OCI-LY3 (cell line): ENCODE data around the gene MBD6.

Source experiments
- H2AFZ ChIP-seq: fragments of 200-600, 300-600 bp; shearing (Covaris generic); 2 replicates; pipeline ENCODE4 v1.6.0; 2014; ENCODE audit warnings: antibody characterized with exemption, low read depth, low read length
- H3K27ac ChIP-seq: fragments of 200-600, 300-600 bp; sonication (generic); 2 replicates; pipeline ENCODE4 v1.5.1; 2014; ENCODE audit warnings: mild to moderate bottlenecking, low read length, moderate library complexity, mixed read lengths
- H3K27me3 ChIP-seq: fragments of 200-600, 300-600 bp; sonication (generic); 2 replicates; pipeline ENCODE4 v1.6.1; 2014; ENCODE audit warnings: low read depth, low read length, mixed read lengths
- H3K36me3 ChIP-seq: fragments of 200-600, 300-600 bp; sonication (generic); replicated peaks from 2 replicates; pipeline ENCODE3; 2014; ENCODE audit warnings: low read depth, low read length, mixed read lengths
- H3K4me1 ChIP-seq: fragments of 300-600, 200-600 bp; sonication (generic); 2 replicates; pipeline ENCODE4 v1.6.1; 2014; ENCODE audit warnings: low read length, mixed read lengths
- H3K4me2 ChIP-seq: fragments of 200-600, 300-600 bp; sonication (generic); 2 replicates; pipeline ENCODE4 v1.6.1; 2014; ENCODE audit warnings: low read length, mixed read lengths
- H3K4me3 ChIP-seq: fragments of 300-600, 200-600 bp; sonication (generic); 2 replicates; pipeline ENCODE4 v1.5.1; 2014; ENCODE audit warnings: antibody characterized with exemption, mild to moderate bottlenecking, low read length, moderate library complexity
- H3K79me2 ChIP-seq: fragments of 300-600, 200-600 bp; shearing (Covaris generic); 2 replicates; pipeline ENCODE4 v1.6.1; 2014; ENCODE audit warnings: mild to moderate bottlenecking, low read length, mixed read lengths
- H3K9ac ChIP-seq: fragments of 300-600, 200-600 bp; shearing (Covaris generic); 2 replicates; pipeline ENCODE4 v1.6.0; 2014; ENCODE audit warnings: mild to moderate bottlenecking, low read length, moderate library complexity
- H3K9me3 ChIP-seq: fragments of 200-600, 300-600 bp; shearing (Covaris generic); 2 replicates; pipeline ENCODE4 v1.6.1; 2014; ENCODE audit warnings: low read length, mixed read lengths; ENCODE audit not compliant: insufficient read depth
- H4K20me1 ChIP-seq: fragments of 200-600, 300-600 bp; sonication (generic); 2 replicates; pipeline ENCODE4 v1.6.1; 2016; ENCODE audit warnings: low read length, mixed read lengths; ENCODE audit not compliant: insufficient read depth
- CTCF ChIP-seq: fragments of 200-600, 300-600 bp; sonication (generic); IDR thresholded peaks from 2 replicates; pipeline ENCODE4 v1.5.1; 2014; ENCODE audit warnings: antibody characterized with exemption, low read length, low read depth
- EZH2phosphoT487 ChIP-seq: fragments of 200-600 bp; shearing (Covaris generic); IDR thresholded peaks from 2 replicates; pipeline ENCODE4 v1.6.1; 2018; ENCODE audit warnings: antibody characterized with exemption, mixed run types, low read depth

Gene MBD6

GRCh38 chr12:57575771-57576612 is 53.4 kb downstream of the MBD6 start:
- Histone ChIP-seq H3K27me3 (peaks cover 3% of the 10 kb centered on the region; the same call in 1 of the 2 replicates), H3K4me2 (no peak overlapping the region), H3K9ac (no peak overlapping the region), H2AFZ (no peak overlapping the region), H3K9me3 (no peaks in the 10 kb centered on the region), H3K36me3 (no peaks in the 10 kb centered on the region), H3K4me3 (no peak overlapping the region), H3K4me1 (no peaks in the 10 kb centered on the region), H4K20me1 (no peaks in the 10 kb centered on the region), H3K27ac (no peak overlapping the region), H3K79me2 (no peaks in the 10 kb centered on the region)
- no peak for TF ChIP-seq CTCF
- no peak for TF ChIP-seq EZH2phosphoT487

- Histone ChIP-seq H3K27ac (no peak overlapping the region), H3K9ac (no peak overlapping the region), H3K79me2 (no peaks in the 10 kb centered on the region), H3K4me2 (no peak overlapping the region), H3K4me1 (no peaks in the 10 kb centered on the region), H4K20me1 (no peaks in the 10 kb centered on the region), H2AFZ (no peak overlapping the region; the same call in 1 of the 2 replicates), H3K9me3 (no peaks in the 10 kb centered on the region), H3K27me3 (peaks cover 3% of the 10 kb centered on the region; the same call in 1 of the 2 replicates), H3K36me3 (no peaks in the 10 kb centered on the region), H3K4me3 (no peak overlapping the region)
- TF ChIP-seq CTCF (no peak), EZH2phosphoT487 (no peak)
These were observed 54.1 kb downstream of the MBD6 start for GRCh38 chr12:57576613-57577160.

- Histone ChIP-seq H3K4me3 (no peak overlapping the region), H4K20me1 (no peaks in the 10 kb centered on the region), H3K9ac (no peak overlapping the region), H3K4me2 (no peak overlapping the region), H3K9me3 (no peaks in the 10 kb centered on the region), H3K36me3 (no peaks in the 10 kb centered on the region), H3K27ac (no peak overlapping the region), H3K4me1 (peaks cover 4% of the 10 kb centered on the region; the same call in 1 of the 2 replicates), H2AFZ (no peak overlapping the region), H3K79me2 (no peaks in the 10 kb centered on the region), H3K27me3 (peaks cover 11% of the 10 kb centered on the region)
- TF ChIP-seq CTCF: no peak
- no peak for TF ChIP-seq EZH2phosphoT487
These were observed 55.5 kb downstream of the MBD6 start for GRCh38 chr12:57577981-57578758.

GRCh38 chr12:57579011-57579410 is 56.4 kb downstream of the MBD6 start:
- no peak for TF ChIP-seq CTCF
- no peak for TF ChIP-seq EZH2phosphoT487
- H3K27me3 ChIP-seq: peaks cover 11% of the 10 kb centered on the region
- H4K20me1 ChIP-seq: no peaks in the 10 kb centered on the region
- peaks cover 4% of the 10 kb centered on the region; the same call in 1 of the 2 replicates for H3K4me1 ChIP-seq
- no peak overlapping the region for H2AFZ ChIP-seq
- H3K27ac ChIP-seq: no peak overlapping the region
- no peaks in the 10 kb centered on the region for H3K36me3 ChIP-seq
- H3K79me2 ChIP-seq: no peaks in the 10 kb centered on the region
- no peak overlapping the region for H3K4me2 ChIP-seq
- H3K9ac ChIP-seq: no peak overlapping the region
- H3K9me3 ChIP-seq: no peaks in the 10 kb centered on the region
- H3K4me3 ChIP-seq: no peak overlapping the region
